Gastroesophageal sphincter (tissue), 4 donors: ENCODE measurements around the gene SORCS1. TPM values are rescaled to one million over a fixed set of nuclear protein-coding genes. Genes with fewer than 3 reads are reported as not detected.

Experiments
- ATAC-seq: fragments of 150-250 bp; one replicate; pipeline ENCODE4 v1.9.1; 2016; ENCODE audit warnings: mild to moderate bottlenecking, moderate library complexity
- H3K27ac ChIP-seq, 4 donors: fragments of 200-600 bp; sonication (generic) in 3 of 4; 1 replicate in 3 of 4; 2 replicates in 1 of 4; pipeline ENCODE4 v1.5.1; 2016 to 2019
- H3K27me3 ChIP-seq: fragments of 200-600 bp; sonication (generic); one replicate; pipeline ENCODE4 v1.5.1; 2019
- H3K36me3 ChIP-seq, 2 donors: fragments of 200-600 bp; sonication (generic); one replicate each; pipeline ENCODE4 v1.5.1; 2019; ENCODE audit warnings: control low read depth in 1 of 2
- H3K4me1 ChIP-seq, 3 donors: fragments of 200-600 bp; sonication (generic); 1 replicate in 2 of 3; 2 replicates in 1 of 3; pipeline ENCODE4 v1.5.1; 2016 to 2019; ENCODE audit warnings: control low read depth in 2 of 3
- H3K4me3 ChIP-seq, 2 donors: fragments of 200-600 bp; sonication (generic); one replicate each; pipeline ENCODE4 v1.5.1; 2019; ENCODE audit warnings: mild to moderate bottlenecking in 1 of 2, moderate library complexity in 1 of 2
- H3K9me3 ChIP-seq, 3 donors: fragments of 200-600 bp; sonication (generic); one replicate each; pipeline ENCODE4 v1.5.1; 2017 to 2019; ENCODE audit warnings: control low read depth in 2 of 3
- EP300 ChIP-seq: sonication (generic); formaldehyde crosslinking; IDR thresholded peaks from one replicate; pipeline ENCODE4 v1.6.1; 2017; ENCODE audit warnings: antibody characterized with exemption, mild to moderate bottlenecking
- POLR2A ChIP-seq, 2 donors: fragments of 450-650 bp; IDR thresholded peaks; one replicate each; pipeline ENCODE4 v1.6.1; 2017; ENCODE audit warnings: antibody characterized with exemption in 2 of 2, mild to moderate bottlenecking in 2 of 2, moderate library complexity in 1 of 2
- POLR2AphosphoS5 ChIP-seq: sonication (generic); formaldehyde crosslinking; IDR thresholded peaks from one replicate; pipeline ENCODE4 v1.6.1; 2017; ENCODE audit warnings: antibody characterized with exemption
- WGBS, 2 donors: methylation state at CpG; one replicate each; pipeline ENCODE4 v1.1.5; 2018; ENCODE audit warnings: low coverage in 1 of 2; 5-methylcytosine and 5-hydroxymethylcytosine counted together
- total RNA-seq, 4 donors: library from RNA; depleted of rRNA; stranded (reverse); fragments of >200 nt; gene quantifications; one replicate each; pipeline ENCODE4 v1.1.0, GENCODE V29; 2016
- TF ChIP-seq, protein P1 (sequence below), 4 experiments: fragments of 200-600 bp in 2 of 4; fragments of 450-650 bp in 2 of 4; sonication (generic) in 1 of 4; IDR thresholded peaks; one replicate each; pipeline ENCODE4 v1.5.1; 2017 to 2019; ENCODE audit warnings: antibody characterized with exemption in 4 of 4, mild to moderate bottlenecking in 2 of 4, moderate library complexity in 2 of 4

Gene SORCS1
- total RNA-seq, 4 donors from 2014 or later, result 8.5 to 18.6 (median 10.0) TPM

DNA sequence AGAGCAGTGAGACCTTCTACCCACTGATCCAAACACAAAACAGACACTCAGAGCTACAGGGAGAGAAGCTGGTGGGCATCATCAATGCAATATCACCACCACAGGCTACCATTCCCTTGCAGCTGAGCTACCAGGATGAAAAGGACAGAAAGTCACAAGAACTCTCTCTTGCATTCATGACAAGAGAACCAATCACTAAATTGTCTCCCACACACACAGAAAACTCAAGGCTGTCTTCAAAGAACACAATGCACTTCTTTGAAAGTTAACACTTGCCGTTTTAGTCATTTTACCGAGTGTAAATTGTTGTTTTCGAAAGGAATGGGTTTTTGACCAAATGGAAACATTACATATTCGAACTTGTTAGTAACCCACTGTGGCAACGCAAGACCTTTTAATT is 626.6 kb downstream of the SORCS1 start:
- H3K27ac ChIP-seq, result no peak overlapping the region
- no peaks in the 10 kb centered on the region for H3K36me3 ChIP-seq
- H3K9me3 ChIP-seq, result no peaks in the 10 kb centered on the region
- ATAC-seq, result no peak
- 56 to 73% methylated on average over 5 of the region's 5 CpGs for WGBS, 2 donors
- no peak overlapping the region for H3K4me3 ChIP-seq
- TF ChIP-seq POLR2A (IDR thresholded peaks at IDR 0.05), result no peak
- no peak for TF ChIP-seq EP300
- TF ChIP-seq, protein P1, sequence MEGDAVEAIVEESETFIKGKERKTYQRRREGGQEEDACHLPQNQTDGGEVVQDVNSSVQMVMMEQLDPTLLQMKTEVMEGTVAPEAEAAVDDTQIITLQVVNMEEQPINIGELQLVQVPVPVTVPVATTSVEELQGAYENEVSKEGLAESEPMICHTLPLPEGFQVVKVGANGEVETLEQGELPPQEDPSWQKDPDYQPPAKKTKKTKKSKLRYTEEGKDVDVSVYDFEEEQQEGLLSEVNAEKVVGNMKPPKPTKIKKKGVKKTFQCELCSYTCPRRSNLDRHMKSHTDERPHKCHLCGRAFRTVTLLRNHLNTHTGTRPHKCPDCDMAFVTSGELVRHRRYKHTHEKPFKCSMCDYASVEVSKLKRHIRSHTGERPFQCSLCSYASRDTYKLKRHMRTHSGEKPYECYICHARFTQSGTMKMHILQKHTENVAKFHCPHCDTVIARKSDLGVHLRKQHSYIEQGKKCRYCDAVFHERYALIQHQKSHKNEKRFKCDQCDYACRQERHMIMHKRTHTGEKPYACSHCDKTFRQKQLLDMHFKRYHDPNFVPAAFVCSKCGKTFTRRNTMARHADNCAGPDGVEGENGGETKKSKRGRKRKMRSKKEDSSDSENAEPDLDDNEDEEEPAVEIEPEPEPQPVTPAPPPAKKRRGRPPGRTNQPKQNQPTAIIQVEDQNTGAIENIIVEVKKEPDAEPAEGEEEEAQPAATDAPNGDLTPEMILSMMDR (IDR thresholded peaks at IDR 0.05), result no peak
- no peak for TF ChIP-seq POLR2AphosphoS5
- no peaks in the 10 kb centered on the region for H3K27me3 ChIP-seq
- H3K4me1 ChIP-seq, result no peaks in the 10 kb centered on the region

DNA sequence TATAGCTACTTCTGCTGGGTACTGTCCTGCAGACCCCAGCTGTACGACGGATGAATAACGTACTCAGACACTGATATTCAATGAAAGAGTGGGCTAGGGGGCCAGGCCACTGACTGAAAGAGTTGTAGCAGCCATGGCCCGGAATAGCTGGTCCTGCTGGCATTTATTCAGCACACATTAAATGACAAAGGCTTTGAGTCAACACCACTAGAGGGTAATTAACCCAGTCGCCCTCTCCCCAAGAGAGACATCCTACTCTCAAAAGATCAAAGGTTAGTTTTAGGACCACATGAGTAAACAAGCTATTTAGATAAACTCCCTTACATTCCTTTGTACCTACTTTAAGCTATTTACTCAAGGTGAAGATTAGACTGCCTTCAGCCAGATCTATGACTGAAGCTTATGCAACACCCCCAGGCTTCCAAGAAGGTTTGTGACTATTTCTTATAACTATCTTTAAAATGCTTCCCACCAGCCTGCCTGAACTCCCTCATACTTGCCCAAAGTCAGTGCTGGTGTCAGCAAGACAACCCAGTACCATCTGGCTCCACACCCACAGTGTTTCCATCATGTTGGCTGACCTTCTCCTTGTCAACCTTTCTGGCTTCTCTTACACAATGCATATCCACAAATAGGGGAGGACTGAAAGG is 629.1 kb downstream of the SORCS1 start:
- no peaks in the 10 kb centered on the region for H3K4me1 ChIP-seq
- no peaks in the 10 kb centered on the region for H3K36me3 ChIP-seq
- no peaks in the 10 kb centered on the region for H3K27me3 ChIP-seq
- TF ChIP-seq, protein P1 (IDR thresholded peaks at IDR 0.05), result no peak
- TF ChIP-seq EP300, result no peak
- ATAC-seq, result no peak
- no peak overlapping the region for H3K27ac ChIP-seq
- 64 to 78% methylated on average over 5 of the region's 5 CpGs for WGBS, 2 donors
- no peak overlapping the region for H3K4me3 ChIP-seq
- no peaks in the 10 kb centered on the region for H3K9me3 ChIP-seq

DNA sequence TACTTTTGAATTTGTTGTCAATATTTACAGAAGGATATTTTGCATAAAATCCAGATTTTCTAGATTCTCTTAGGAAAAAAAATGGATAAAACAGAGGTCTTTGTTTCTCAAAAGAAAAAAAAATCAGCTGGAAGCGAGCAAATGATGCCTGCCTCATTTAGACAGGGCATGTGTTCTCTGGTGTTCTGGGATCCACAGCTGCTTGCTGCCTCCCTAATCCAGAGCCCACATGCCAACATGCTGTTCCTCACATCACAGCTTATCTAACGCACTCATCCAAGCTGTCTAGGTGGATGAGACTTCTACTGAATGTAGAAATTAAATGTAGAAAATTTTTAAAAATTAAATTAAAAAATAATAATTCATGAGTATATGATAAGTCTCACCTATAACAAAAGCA is 630.1 kb downstream of the SORCS1 start:
- H3K36me3 ChIP-seq, result no peaks in the 10 kb centered on the region
- H3K27ac ChIP-seq, result no peak overlapping the region
- TF ChIP-seq, protein P1 (IDR thresholded peaks at IDR 0.05), result no peak
- no peak for TF ChIP-seq EP300
- TF ChIP-seq POLR2AphosphoS5, result no peak
- no peak for TF ChIP-seq POLR2A (IDR thresholded peaks at IDR 0.05)
- no peak overlapping the region for H3K4me3 ChIP-seq
- H3K27me3 ChIP-seq, result no peaks in the 10 kb centered on the region
- ATAC-seq, result no peak
- no peaks in the 10 kb centered on the region for H3K4me1 ChIP-seq
- no peaks in the 10 kb centered on the region for H3K9me3 ChIP-seq
- 67 to 78% methylated on average over 2 of the region's 2 CpGs for WGBS, 2 donors

DNA sequence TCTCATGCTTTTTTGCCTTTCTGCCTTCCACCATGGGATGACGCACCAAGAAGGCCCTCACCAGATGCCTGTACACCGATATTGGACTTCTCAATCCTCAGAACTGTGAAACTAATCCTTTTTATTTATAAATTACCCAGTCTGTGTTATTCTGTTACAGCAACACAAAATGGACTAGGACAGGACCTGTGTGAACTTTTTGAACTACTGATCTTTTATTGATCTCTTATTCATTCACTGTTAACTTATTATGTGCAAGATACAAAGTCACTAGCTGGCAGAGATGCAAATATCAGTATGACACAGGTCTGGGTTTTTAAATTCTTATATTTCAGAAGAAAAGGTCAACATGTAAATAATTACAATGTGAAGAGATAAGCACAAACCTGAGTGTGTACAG is 635.8 kb downstream of the SORCS1 start:
- 86 to 100% methylated on average over 1 to 2 of the region's 2 CpGs for WGBS, 2 donors
- H3K27ac ChIP-seq, result no peak overlapping the region

DNA sequence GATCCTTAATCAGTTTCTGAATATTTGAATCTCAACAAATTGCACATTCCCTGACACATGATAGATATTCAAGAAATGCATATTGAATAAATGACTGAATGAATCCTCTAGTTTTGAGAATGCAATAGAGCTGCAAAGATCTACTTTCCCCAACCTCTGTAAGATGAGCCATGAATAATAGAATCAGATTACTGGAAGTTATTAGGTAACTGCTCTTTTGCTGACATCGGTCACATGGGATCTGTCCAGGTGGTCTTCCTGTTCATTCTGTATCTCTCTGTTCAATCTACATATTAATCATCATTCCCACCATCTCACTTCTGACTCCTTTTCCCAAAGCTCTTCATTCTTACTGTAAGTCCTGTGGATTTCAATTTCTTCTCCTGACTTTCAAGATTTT is 638.7 kb downstream of the SORCS1 start:
- H3K36me3 ChIP-seq, result no peaks in the 10 kb centered on the region
- no peak overlapping the region for H3K27ac ChIP-seq
- no peak for TF ChIP-seq EP300
- TF ChIP-seq, protein P1 (IDR thresholded peaks at IDR 0.05), result no peak
- no peak for TF ChIP-seq POLR2A (IDR thresholded peaks at IDR 0.05)
- WGBS, 2 donors, result 80 to 82% methylated on average over 1 of the region's 1 CpG
- no peak for ATAC-seq
- H3K4me1 ChIP-seq, result no peaks in the 10 kb centered on the region
- H3K27me3 ChIP-seq, result no peaks in the 10 kb centered on the region
- no peaks in the 10 kb centered on the region for H3K9me3 ChIP-seq
- no peak overlapping the region for H3K4me3 ChIP-seq

More for the DNA sequence above, 635.8 kb downstream of the SORCS1 start:
- TF ChIP-seq POLR2A (IDR thresholded peaks at IDR 0.05) (no peak), POLR2AphosphoS5 (no peak), EP300 (no peak)
- TF ChIP-seq, protein P1 (IDR thresholded peaks at IDR 0.05), result no peak
- Histone ChIP-seq H3K4me1 (no peaks in the 10 kb centered on the region), H3K27me3 (no peaks in the 10 kb centered on the region), H3K9me3 (no peaks in the 10 kb centered on the region), H3K36me3 (no peaks in the 10 kb centered on the region), H3K4me3 (no peak overlapping the region)
- no peak for ATAC-seq
